HG03060 (cell line): ENCODE data around the gene TIRAP.
"Not testable (repeated sequence)": the region's sequence is repeated elsewhere in the genome, so short reads cannot be mapped to it uniquely, and the experiment has no call there.

Source experiments
- ATAC-seq: cut with Tn5 transposase; IDR thresholded peaks from one replicate; pipeline ENCODE4 v1.9.1; 2021; ENCODE audit warnings: low read depth, moderate number of reproducible peaks; ENCODE audit not compliant: unreplicated experiment

Gene TIRAP

DNA sequence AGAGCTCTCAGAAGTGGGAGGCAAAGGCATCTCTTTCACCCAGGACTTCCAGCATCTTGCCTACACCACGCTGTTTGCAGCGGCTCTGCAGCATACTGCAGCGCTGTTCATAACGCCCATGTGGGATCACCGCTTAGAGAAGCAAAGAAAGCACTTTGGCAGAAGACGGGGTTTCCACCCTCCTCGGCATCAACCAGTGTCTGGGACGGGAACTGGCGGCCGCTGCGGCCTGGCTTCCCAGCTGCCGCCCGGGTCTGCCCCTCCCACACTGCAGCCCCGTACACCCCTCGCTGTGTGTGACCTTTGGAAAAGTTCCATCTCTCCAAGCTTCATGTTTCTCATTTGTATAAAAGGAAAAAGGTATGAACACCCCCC, 545 bp upstream of the TIRAP start:
- ATAC-seq = no peak

DNA sequence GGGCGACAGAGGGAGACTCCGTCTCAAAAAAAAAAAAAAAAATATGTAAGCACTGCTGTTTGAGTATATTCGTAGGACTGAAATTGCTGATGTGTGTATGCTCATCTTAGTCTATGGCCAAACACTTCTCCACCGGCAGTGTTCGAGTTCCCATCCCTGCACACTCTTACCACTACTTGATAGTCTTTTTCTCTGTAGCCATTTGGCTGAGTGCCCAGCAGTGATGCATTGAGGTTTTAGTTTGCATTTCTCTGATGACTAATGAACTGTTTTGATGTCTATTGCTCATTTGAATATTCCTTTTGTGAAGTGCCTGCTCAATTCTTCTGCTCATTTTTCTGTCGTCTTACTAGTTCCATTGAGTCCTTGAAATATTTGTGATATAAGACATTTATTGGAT, 1.9 kb downstream of the TIRAP start:
- ATAC-seq = peak; percentile 79

DNA sequence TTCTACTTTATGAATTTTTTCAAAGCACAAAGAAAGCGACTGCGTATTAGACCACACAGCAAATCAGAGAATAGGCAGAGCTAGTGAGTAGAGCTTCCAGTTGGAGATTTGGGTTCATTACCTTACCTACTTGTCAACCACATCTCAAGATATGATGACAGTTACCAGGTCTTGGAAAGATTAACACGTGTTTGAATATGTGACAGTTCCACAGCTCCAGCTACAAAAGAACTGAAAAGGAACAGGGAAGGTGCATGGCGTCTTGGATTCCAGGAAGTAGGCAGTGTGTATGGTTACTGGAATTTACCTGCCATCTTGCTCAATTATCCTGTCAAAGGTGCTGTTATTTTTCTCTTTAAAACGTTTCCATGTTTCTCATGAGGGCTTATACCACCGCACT, 5.3 kb downstream of the TIRAP start:
- no peak for ATAC-seq

DNA sequence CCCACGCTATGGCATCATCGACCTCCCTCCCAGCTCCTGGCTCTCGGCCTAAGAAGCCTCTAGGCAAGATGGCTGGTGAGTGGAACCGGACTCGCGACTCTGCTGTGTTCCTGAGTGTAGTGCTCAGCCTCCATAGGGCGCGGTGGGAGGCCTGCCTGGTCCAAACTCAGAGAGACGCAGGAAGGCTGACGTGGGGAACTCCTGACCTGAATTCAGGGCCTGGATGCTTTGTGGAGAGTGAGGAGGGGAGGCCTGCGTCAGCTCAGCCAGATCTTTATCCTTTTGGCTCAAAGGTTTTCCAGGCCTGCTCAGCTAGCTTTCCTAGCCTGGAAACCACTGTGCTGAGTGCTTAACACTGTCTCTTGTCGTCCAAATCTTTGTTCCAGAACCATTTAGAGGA, 8.0 kb downstream of the TIRAP start:
- no peak for ATAC-seq

DNA sequence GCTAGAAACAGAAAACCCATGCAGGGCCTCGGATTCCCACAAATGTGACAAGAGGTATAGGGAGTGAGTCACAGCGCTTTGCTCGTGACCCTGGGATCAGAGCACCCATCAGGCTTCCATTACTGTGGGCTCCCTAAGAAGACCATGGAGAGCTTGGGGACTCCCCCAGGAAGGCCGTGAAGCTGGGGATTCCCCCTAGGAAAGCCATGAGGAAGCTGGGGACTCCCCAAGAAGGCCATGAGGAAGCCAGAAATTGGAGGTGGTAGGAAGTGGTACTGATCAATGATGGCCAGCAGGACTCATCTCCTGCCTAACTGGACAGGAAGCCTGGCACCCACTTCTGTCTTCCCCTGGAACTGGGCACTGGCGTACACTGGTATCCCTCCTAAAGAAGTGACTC, 10.8 kb downstream of the TIRAP start:
- no peak for ATAC-seq

DNA sequence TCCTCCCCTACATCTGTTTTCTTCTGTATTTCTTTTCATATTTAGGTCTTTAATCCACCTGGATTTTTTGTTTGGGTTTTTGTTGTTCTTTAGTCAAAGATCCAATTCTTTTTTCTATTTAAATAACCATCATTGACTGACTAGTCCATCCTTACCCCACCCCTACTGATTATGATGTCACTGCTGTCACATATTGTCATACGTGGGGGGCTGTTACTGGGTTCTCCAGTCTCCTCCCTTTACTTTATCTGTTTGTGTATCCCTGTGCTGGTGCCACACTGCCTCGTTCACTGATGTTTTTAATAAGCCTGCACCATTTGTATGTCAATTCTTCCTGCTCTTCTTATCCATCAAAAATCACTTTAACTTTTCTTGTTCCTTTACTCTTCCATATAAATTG, 14.1 kb downstream of the TIRAP start:
- ATAC-seq = no peak

DNA sequence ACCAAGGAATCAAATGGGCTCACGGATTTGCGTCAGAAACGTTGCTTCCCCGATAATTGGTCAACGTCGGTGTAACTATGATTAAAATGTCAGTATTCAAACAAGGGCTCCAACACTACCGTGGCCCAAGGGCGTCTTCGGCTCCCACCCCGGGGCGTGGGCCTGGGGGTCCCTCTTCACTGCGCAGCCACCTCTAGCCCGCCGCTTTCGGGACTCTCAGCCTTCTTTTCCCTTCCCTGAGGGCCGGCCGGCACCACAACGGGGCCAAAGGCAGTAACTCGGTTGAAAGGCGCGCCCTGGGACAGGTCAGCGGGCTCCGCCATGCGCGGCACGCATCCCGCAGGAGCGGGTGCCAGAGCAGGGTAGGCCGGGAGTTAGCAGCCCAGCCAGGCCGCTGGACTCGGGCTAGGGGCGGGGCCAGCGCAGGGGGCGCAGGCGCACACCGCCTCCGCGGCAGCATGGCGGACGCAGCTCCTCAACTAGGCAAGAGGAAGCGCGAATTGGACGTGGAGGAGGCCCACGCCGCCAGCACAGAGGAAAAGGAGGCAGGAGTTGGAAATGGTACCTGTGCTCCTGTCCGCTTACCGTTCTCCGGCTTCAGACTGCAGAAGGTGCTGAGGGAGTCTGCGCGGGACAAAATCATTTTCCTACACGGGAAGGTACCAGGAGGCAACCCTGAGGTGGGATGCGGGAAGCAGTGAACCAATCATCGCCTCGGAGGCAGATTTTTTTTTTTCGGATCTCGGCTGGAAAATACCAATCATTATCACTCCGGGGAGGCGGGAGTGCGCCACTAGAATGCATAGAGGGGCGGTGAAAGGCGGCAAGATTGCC, 20.9 kb downstream of the TIRAP start, which contains the start of gene DCPS:
Gene DCPS (plus strand): TSS at position 438 of the 834 bp plus-strand sequence. CDS start 21 bp downstream, at position 459.
- ATAC-seq = peak; percentile 75

DNA sequence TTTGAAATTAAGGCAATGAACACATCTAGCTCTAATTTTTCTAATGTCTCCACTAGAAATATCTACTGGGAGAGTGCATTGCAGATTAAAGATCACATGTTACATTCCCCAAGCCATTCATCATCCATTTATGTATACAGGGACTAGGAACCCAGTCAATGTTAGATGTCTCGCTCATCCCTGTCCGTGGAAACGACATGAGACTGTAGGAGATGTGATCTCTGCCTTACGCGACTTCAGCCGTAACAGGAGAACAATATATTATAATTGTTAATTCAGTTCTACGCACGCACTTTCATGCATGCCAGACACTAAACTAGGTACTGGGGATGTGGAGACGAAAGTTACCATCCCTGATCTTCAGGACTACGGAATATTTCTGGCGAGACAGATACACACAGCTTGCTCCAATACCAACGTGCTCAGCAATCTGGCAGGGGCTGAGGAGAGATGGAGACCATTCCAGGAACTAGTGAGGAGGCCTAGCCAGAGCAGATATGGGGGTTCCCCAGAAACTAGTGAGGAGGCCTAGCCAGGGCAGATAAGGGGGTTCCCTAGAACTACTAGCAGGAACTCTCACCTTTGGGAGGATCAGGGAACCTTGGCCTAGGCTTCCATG, 21.7 kb downstream of the TIRAP start:
- ATAC-seq = no peak

DNA sequence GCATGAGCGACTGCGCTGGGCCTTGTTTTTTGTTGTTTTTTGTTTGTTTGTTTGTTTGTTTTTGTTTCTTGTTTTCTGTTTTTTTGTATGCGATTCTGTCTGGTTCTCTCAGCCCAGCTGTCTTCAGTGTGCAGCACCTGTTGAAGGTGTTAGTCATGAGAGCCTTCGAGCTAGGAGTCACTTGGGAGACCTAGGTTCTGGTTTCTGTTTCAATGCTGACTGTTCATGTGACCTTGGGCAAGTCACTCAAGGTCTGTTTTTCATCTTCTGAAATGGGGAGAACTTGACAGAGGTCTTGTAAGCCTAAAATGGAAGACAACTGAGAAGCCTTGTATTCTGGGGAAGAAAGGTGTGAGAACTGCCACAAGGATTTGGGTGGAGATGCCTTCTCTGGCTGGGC, 22.8 kb downstream of the TIRAP start:
- peak; percentile 45 for ATAC-seq

DNA sequence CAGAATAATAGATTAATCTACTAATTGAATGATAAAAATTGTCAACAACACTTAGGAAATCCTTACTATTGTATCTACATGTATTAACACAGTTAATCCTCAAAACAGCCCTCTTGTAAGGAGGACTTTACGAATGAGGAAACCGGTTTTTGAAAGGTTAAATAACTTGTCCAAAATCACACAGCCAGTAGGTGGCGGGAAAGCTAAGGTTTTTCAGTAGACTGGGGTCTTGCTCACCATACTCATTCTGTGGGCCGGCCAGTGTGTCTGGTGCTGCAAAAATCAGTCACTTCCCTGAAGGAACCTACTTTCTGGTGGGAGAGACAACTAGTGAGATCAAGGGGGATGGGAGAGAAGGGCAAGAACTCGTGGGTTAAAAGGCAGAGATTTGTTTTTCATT, 24.8 kb downstream of the TIRAP start:
- ATAC-seq = no peak

DNA sequence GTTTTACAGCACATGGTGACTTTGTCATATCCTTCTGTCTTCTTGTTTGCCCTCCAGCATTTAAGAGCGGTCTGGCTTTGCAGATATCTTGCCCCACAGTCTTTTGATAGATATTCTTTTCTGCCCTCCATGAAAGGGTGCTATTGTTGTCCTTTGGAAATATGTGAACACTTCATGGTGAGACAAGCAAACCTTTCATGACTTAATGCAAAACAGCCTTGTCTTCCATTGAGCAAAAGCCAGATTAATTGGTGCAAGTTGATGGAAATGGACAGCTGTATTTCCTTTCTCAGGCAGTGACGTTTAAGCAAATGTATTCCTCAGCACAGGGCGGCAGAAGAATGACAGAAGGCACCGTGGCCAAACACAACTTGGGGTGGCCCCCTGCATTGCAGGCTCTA, 25.4 kb downstream of the TIRAP start:
- ATAC-seq = no peak

DNA sequence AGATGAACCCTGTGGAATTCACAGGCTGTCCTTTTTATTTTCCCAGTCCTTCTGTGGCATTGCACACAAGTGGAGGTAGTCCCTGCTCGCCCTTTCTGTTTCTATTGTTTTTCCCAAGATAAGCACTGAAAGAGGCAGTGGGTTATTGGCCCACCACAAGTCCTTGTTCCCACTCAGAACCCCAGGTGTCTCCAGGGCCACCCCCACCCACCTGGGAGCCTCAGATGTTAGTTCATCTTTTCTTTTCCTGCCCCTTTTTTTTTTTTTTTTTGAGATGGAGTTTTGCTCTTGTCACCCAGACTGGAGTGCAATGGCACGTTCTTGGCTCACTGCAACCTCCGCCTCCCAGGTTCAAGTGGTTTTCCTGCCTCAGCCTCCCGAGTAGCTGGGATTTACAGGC, 25.9 kb downstream of the TIRAP start:
- not testable (repeated sequence) for ATAC-seq

DNA sequence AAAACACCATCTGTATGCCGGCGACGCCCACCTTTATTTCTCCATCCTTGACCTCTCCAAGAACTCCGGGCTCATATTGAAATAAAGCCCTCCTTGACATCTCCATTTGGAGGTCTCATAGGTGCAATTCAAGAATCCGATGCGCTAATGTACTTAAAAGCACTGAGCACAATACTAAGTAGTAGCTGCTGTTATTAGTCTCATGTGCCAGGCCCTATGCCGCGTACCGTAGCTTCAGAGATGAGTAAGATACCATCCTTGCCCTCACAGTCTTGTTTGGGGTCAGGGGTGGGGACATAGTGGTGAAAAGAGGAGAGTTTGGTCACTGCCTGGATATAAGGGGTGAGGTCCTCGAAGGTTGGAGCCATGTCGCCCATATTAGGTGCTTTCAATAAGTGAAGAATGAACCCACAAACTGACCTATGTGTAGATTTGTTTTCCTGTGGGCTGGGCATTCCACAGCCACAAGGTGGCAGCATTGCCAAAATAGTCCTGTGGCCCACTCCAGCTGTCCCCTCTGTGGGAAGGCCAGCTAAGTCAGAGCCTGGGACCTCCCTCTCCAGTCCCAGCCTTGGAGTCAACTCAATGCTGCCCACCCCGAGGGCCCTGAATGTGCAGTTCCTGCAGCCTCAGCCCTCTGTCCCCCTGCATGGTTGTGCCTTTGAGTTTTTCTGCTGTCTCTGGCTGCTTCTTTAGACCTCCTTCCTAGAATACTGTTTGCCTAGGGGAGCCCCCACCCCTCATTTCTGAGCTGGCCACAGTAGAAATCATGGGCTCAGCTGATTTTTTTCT, 27.5 kb downstream of the TIRAP start:
- ATAC-seq = no peak

DNA sequence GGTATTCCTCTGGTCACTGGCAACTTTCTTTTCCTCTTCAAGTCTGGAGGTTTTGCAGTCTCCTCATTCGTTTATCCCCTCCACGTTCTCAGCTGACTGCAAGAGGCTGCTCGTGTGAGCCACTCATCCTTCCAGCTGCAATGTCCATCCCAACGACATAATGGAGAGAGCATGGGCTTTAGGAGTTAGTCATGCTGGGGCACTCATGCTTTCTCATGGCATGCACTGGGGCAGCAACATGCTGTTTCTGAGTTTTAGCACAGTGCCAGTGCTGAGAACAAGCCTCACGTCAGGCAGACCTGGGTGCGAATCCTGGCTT, 28.1 kb downstream of the TIRAP start:
- ATAC-seq = no peak

DNA sequence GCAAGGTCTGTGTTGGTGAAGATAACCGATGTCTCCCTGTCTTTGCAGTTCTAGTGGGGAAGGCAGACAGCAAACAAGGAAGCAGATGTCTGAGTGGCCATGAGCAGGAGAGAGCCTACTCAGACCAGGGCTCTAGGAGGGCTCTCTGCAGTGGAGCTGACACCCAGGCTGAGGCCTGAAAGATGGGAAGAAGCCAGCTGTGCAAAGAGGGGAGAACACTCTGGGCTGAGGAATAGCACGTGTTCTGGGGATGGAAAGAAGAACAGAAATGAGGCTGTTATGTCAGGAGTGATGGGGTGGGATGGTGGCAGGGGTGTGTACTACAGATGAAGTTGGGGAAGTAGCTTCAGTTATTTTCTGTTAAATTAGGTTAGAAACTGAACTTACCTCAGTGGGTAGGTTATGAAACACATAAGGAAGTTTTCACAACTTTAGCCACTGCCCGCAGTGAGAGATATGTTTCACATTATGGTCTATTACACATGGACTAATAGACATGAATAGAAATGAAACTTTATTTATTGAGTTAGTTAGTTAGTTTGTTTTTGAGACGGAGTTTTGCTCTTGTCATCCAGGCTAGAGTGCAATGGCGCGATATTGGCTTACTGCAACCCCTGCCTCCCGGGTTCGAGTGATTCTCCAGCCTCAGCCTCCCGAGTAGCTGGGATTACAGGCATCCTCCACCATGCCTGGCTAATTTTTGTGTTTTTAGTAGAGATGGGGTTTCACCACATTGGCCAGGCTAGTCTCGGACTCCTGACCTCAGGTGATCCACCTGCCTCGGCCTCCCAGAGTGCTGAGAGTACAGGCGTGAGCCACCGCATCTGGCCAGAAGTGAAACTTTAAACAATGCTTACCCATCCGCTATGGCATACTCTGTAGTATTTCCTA, 28.8 kb downstream of the TIRAP start:
- ATAC-seq = peak; percentile 51

DNA sequence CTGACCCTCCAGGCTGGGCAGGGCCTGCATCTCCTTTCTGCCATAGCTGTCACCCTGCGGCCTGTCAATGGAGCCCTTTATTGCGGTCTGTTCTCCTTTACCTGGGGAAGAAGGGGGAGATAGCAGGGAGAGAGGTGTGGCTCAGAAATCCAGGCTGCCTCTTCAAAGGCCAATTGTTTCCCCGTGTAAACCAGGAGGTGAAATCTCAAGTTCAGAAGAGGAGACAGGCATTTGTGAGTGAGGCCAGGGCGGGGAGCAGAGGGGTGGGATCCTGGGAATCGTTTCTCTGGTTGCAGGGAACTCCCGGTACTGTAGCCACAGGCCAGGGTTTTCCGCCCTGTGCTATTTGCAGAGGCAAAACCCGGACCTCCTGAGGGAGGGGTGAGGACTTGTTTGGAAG, 30.1 kb downstream of the TIRAP start:
- no peak for ATAC-seq

DNA sequence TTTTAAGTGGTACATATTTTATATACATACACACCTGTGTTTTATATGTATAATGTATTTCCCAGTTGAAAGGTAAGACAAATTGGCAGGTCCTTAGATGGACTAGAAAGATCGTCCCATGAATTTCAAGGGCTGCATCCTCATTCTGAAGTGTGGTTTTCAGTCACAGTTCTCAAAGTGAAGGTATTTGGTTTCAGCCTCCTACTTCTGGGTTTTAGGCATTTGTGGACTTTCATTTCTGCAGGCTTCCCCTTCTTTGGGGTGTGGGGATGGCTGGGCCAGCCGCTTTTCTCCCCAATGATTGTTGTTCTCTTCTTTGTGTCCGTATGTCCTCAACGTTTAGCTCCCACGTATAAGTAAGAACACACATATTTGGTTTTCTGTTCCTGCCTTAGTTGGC, 30.9 kb downstream of the TIRAP start:
- ATAC-seq = no peak

DNA sequence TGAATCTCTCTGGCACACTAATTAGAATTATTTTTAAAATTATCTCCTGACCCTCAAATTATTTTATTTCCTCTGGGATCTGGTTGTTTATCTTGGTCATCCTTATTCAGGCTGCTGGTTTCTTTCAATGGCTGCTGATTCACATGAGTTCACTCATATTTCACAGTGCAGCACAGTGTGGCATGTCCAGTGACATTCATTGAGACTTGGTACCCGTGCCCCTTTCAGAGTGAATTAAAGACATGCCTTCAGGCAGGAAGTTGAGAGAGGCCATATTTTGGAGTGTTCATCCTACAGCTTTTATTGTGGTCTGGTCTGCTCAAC, 34.5 kb downstream of the TIRAP start:
- ATAC-seq = no peak

DNA sequence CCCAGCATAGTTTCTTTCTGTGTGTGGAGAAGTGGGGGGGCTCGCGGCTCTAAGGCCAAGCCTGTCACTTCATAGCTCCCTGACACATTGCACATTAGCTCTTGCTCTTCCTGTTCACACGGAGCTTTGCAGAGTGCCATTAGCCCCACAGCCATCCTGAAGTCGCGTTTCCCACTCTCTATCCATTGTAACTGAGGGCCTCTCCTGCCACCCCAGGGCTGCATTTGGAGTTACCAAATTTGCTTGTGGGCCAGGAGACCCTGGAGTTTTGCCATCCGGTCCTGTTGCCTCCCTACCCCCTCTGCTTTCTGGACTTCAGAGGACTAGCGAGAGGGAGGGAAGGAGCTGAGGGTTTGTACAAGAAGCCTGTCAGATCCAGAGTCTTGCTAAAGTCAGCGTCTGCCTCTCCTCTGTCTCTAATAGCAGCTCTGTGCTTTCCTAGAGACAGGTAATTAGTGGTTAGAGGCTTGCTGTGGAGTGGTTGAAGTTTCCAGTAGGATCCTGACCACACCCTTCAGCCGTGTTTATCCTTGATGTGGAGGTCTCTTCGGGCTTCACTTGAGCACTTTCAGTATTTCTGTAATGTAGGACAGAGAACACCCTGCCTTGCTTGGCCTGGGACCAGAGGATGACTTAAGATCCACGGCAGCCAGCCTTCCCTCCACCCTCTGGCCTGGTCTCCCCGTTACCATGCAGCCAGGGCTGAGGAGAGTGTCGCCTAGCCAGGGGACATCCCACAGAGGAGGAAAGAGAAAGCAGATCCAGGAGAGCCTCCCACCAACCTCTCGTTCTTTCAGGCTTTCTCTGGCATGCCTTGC, 35.1 kb downstream of the TIRAP start:
- no peak for ATAC-seq
